Measurements from ENCODE around the gene MYL5. TPM values are rescaled to one million over a fixed set of nuclear protein-coding genes. Genes with fewer than 3 reads are reported as not detected.
A peak's percentile ranks its signal among the peaks of the same experiment; 100 is the strongest.

Gene MYL5
- total and polyA plus RNA-seq, 10 of the 15 experiments (the other 5 are each of a cell fraction or from before 2014, with no cell fraction given): 1.2 to 13.8 (median 7.1) TPM

DNA sequence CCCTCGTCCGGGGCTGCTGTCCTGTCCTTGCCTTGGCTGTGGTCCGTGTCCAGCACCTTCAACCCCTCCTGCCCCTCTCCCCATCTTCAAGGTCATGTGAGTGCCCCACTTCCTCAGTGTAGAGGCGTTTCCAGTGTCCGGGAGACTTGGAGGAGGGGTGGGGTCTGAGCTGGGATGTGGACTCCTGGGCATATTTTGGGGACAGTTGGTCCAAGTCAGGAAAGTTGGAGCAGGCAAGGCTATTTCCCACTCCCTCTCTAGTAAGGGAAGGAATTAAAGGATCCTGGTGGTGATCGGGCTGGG, 34.2 kb downstream of the MYL5 start:
- no peak overlapping the region for H3K9ac ChIP-seq (ENCODE audit: control insufficient read depth, insufficient read depth, low read length)

More for the DNA sequence above, 34.2 kb downstream of the MYL5 start:
- BruUV-seq (replicated peaks): no TSS peak
- WGBS (ENCODE audit: insufficient coverage, insufficient replicate concordance, low lambda C conversion rate, missing lambda C conversion rate): 97% methylated on average over 6 of the region's 6 CpGs
- H2AFZ ChIP-seq (ENCODE audit: control insufficient read depth, low read depth, low read length): no peak overlapping the region
- ChIA-PET RAD21 (ENCODE audit: unreplicated experiment) (no interaction called here), POLR2A (no interaction called here), SMC1A (ENCODE audit: uncharacterized antibody, unreplicated experiment) (no interaction called here), CTCF (no interaction called here)
- intact Hi-C loops (cut with micrococcal nuclease; ENCODE audit: unreplicated experiment): no loop called here
- H3K79me2 ChIP-seq (ENCODE audit: control insufficient read depth, insufficient read depth, low read length): peaks cover 39% of the 10 kb centered on the region
- H3K36me3 ChIP-seq (ENCODE audit: control insufficient read depth in 2 of 2, insufficient read depth in 2 of 2, low read length in 1 of 2): peaks cover 1 to 2% of the 10 kb centered on the region in 2 experiments; a peak in 3 of 4 replicates
- TF ChIP-seq CBX5 (IDR thresholded peaks at IDR 0.05; ENCODE audit: low read depth) (no peak), SREBF2 (IDR thresholded peaks at IDR 0.05; ENCODE audit: low read length) (no peak), MEF2B (IDR thresholded peaks at IDR 0.05; ENCODE audit: partially characterized antibody, poor library complexity, severe bottlenecking) (no peak), SIN3A (IDR thresholded peaks at IDR 0.05; ENCODE audit: low read depth, low read length) (no peak)
- TF ChIP-seq, protein P1, sequence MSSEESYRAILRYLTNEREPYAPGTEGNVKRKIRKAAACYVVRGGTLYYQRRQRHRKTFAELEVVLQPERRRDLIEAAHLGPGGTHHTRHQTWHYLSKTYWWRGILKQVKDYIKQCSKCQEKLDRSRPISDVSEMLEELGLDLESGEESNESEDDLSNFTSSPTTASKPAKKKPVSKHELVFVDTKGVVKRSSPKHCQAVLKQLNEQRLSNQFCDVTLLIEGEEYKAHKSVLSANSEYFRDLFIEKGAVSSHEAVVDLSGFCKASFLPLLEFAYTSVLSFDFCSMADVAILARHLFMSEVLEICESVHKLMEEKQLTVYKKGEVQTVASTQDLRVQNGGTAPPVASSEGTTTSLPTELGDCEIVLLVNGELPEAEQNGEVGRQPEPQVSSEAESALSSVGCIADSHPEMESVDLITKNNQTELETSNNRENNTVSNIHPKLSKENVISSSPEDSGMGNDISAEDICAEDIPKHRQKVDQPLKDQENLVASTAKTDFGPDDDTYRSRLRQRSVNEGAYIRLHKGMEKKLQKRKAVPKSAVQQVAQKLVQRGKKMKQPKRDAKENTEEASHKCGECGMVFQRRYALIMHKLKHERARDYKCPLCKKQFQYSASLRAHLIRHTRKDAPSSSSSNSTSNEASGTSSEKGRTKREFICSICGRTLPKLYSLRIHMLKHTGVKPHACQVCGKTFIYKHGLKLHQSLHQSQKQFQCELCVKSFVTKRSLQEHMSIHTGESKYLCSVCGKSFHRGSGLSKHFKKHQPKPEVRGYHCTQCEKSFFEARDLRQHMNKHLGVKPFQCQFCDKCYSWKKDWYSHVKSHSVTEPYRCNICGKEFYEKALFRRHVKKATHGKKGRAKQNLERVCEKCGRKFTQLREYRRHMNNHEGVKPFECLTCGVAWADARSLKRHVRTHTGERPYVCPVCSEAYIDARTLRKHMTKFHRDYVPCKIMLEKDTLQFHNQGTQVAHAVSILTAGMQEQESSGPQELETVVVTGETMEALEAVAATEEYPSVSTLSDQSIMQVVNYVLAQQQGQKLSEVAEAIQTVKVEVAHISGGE (CRISPR knock-in tag; IDR thresholded peaks at IDR 0.05): no peak
- TF ChIP-seq, protein P2, sequence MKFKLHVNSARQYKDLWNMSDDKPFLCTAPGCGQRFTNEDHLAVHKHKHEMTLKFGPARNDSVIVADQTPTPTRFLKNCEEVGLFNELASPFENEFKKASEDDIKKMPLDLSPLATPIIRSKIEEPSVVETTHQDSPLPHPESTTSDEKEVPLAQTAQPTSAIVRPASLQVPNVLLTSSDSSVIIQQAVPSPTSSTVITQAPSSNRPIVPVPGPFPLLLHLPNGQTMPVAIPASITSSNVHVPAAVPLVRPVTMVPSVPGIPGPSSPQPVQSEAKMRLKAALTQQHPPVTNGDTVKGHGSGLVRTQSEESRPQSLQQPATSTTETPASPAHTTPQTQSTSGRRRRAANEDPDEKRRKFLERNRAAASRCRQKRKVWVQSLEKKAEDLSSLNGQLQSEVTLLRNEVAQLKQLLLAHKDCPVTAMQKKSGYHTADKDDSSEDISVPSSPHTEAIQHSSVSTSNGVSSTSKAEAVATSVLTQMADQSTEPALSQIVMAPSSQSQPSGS (IDR thresholded peaks at IDR 0.05; ENCODE audit: low read length): no peak
- H3K4me3 ChIP-seq: no peak overlapping the region
- ATAC-seq: no peak
- no peak for DNase-seq (ENCODE audit: low read depth, low spot score)
- no peaks in the 10 kb centered on the region for H3K9me3 ChIP-seq (replicated peaks; ENCODE audit: control insufficient read depth, insufficient read depth, low read length)
- H3K4me1 ChIP-seq (ENCODE audit: control insufficient read depth, insufficient read depth, low read length): no peaks in the 10 kb centered on the region; the same call in 1 of the 2 replicates
- no peak for FAIRE-seq
- no peaks in the 10 kb centered on the region for H4K20me1 ChIP-seq (ENCODE audit: control insufficient read depth, insufficient read depth)
- H3K27me3 ChIP-seq (replicated peaks in 1 of 2; ENCODE audit: control insufficient read depth in 2 of 2, insufficient read depth in 2 of 2, low read length in 1 of 2): no peaks in the 10 kb centered on the region
- in situ Hi-C loops (cut with MboI): no loop called here
- H3K27ac ChIP-seq (ENCODE audit: control insufficient read depth, insufficient read depth): no peak overlapping the region
- peak overlapping the region; percentile 55 for H3K4me2 ChIP-seq (ENCODE audit: control insufficient read depth, insufficient read depth)

Data from GM12878 (cell line).